Suprapubic skin (tissue), 4 donors: ENCODE results near the gene MYMK.

Source experiments
- EP300 ChIP-seq: sonication (generic); formaldehyde crosslinking; IDR thresholded peaks from one replicate; pipeline ENCODE4 v1.6.1; 2017; ENCODE audit warnings: antibody characterized with exemption
- POLR2A ChIP-seq, 2 donors: fragments of 450-650 bp; IDR thresholded peaks; one replicate each; pipeline ENCODE4 v1.6.1; 2017; ENCODE audit warnings: antibody characterized with exemption in 2 of 2, mild to moderate bottlenecking in 2 of 2, moderate library complexity in 2 of 2
- POLR2AphosphoS5 ChIP-seq, 3 donors: sonication (generic); formaldehyde crosslinking; IDR thresholded peaks; one replicate each; pipeline ENCODE4 v1.6.1; 2017; ENCODE audit warnings: antibody characterized with exemption in 3 of 3
- TF ChIP-seq, protein P1 (sequence below), 2 donors: fragments of 200-600 bp in 1 of 2; fragments of 450-650 bp in 1 of 2; sonication (generic) in 1 of 2; IDR thresholded peaks; one replicate each; pipeline ENCODE4 v1.5.1; 2016 to 2019; ENCODE audit warnings: antibody characterized with exemption in 2 of 2, mild to moderate bottlenecking in 1 of 2, moderate library complexity in 1 of 2

DNA sequence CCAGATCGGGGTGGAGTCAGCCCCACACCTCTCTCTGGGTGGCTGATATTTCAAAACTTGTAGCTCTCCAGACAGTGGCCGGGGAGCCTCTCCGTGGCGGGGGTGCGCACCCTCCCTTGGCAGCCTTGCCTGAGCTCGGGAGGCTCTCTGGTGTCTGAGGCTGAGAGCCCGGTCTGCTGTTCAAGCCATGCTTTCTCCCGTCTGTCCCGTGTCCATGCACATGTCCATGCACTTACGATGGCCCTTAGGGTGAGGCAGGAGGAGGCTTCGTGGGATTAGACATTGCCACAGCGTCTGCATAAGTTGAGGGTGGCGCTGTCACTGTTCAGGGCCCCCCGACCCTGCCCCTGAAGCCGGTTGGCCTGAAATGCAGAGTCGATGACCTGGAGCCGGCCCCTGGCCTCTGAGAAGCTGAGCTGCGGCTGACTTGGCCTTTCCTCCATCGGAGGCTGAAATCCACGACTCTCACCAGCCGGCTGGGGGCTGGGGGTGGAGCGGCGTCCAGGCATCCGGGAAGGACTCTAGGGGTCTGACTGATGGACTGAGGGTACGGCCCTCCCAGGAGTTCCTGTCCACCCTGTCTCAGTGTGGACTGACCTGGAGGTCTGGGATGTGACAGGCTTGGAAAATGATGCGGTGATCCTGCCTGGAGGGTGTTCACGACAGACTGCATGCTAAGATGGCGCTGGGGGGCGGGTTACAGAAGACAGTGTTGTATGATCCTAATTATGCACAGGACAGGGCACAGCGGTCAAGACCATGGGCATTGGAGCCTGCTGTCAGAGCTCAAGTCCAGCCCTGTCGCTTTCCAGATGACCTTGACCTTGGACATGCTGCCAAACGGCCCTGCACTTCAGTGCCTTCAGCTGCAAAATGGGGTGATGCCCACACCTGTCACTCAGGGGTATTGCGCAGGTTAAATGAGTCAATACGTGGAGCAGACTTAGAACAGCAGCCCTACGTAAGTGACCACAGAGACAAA, 27.6 kb downstream of the MYMK start:
- no peak for TF ChIP-seq POLR2A (IDR thresholded peaks at IDR 0.05)
- TF ChIP-seq, protein P1, sequence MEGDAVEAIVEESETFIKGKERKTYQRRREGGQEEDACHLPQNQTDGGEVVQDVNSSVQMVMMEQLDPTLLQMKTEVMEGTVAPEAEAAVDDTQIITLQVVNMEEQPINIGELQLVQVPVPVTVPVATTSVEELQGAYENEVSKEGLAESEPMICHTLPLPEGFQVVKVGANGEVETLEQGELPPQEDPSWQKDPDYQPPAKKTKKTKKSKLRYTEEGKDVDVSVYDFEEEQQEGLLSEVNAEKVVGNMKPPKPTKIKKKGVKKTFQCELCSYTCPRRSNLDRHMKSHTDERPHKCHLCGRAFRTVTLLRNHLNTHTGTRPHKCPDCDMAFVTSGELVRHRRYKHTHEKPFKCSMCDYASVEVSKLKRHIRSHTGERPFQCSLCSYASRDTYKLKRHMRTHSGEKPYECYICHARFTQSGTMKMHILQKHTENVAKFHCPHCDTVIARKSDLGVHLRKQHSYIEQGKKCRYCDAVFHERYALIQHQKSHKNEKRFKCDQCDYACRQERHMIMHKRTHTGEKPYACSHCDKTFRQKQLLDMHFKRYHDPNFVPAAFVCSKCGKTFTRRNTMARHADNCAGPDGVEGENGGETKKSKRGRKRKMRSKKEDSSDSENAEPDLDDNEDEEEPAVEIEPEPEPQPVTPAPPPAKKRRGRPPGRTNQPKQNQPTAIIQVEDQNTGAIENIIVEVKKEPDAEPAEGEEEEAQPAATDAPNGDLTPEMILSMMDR (IDR thresholded peaks at IDR 0.05), result no peak
- TF ChIP-seq EP300, result no peak
- TF ChIP-seq POLR2AphosphoS5 (IDR thresholded peaks at IDR 0.05), result no peak
